Prostate gland (tissue), 2 donors: ENCODE data around the gene NRAP. TPM values are rescaled to one million over a fixed set of nuclear protein-coding genes. Genes with fewer than 3 reads are reported as not detected.

Source experiments
- DNase-seq: peaks from one replicate; pipeline ENCODE4 v3.0.0-alpha.2; 2019; ENCODE audit warnings: low spot score
- H3K27ac ChIP-seq, 2 donors: fragments of 200-600 bp; sonication (generic); 2 replicates each; pipeline ENCODE4 v1.5.1; 2017 to 2019
- H3K27me3 ChIP-seq: fragments of 200-600 bp; sonication (generic); replicated peaks from 2 replicates; pipeline ENCODE4 v1.5.1; 2019; ENCODE audit not compliant: insufficient read depth
- H3K36me3 ChIP-seq, 2 donors: fragments of 200-600 bp; sonication (generic); 1 replicate in 1 of 2; 2 replicates in 1 of 2; pipeline versions ENCODE4 v1.5.1 to v1.8.1; 2017 to 2019
- H3K4me1 ChIP-seq: fragments of 200-600 bp; sonication (generic); replicated peaks from 2 replicates; pipeline ENCODE4 v1.5.1; 2019
- H3K4me3 ChIP-seq, 2 donors: fragments of 200-600 bp; sonication (generic); 2 replicates each; pipeline ENCODE4 v1.5.1; 2017 to 2019
- H3K9me3 ChIP-seq: fragments of 200-600 bp; sonication (generic); 2 replicates; pipeline ENCODE4 v1.5.1; 2017
- CTCF ChIP-seq, 4 experiments: fragments of 200-600 bp in 2 of 4; fragments of 450-650 bp in 2 of 4; sonication (generic) in 2 of 4; IDR thresholded peaks; 1 replicate in 3 of 4; 2 replicates in 1 of 4; pipeline ENCODE4 v1.5.1; 2016 to 2019; ENCODE audit warnings: antibody characterized with exemption in 4 of 4, mild to moderate bottlenecking in 2 of 4, moderate library complexity in 2 of 4
- POLR2A ChIP-seq: fragments of 450-650 bp; IDR thresholded peaks from one replicate; pipeline ENCODE4 v1.6.1; 2016; ENCODE audit warnings: antibody characterized with exemption, mild to moderate bottlenecking
- POLR2AphosphoS5 ChIP-seq: sonication (generic); formaldehyde crosslinking; IDR thresholded peaks from one replicate; pipeline ENCODE4 v1.6.1; 2017; ENCODE audit warnings: antibody characterized with exemption
- WGBS: methylation state at CpG from one replicate; pipeline ENCODE4 v1.1.5; 2018; 5-methylcytosine and 5-hydroxymethylcytosine counted together
- intact Hi-C: fragments of 100-400 bp; cut with DNase I; formaldehyde crosslinking; loops from one replicate; pipeline ENCODE4 v1.14.2; 2022
- total RNA-seq, 2 donors: library from RNA; depleted of rRNA; stranded (reverse); fragments of >200 nt; gene quantifications; one replicate each; pipeline ENCODE4 v1.1.0, GENCODE V29; 2016

NRAP gene
- total RNA-seq, 2 donors from 2014 or later = 0.85 to 11.2 TPM

- no peak for DNase-seq
- no peaks in the 10 kb centered on the region for H3K36me3 ChIP-seq
- no peaks in the 10 kb centered on the region for H3K9me3 ChIP-seq
- TF ChIP-seq POLR2AphosphoS5 (no peak), CTCF (IDR thresholded peaks at IDR 0.05) (no peak), POLR2A (no peak)
- H3K27ac ChIP-seq = no peak overlapping the region
- no peak overlapping the region for H3K4me3 ChIP-seq
- 15% methylated on average over 11 of the region's 11 CpGs for WGBS
- intact Hi-C loops = no loop called here
- H3K27me3 ChIP-seq = no peaks in the 10 kb centered on the region
- H3K4me1 ChIP-seq = no peaks in the 10 kb centered on the region
Measured at GRCh38 chr10:113572520-113573290, 91.1 kb downstream of the NRAP start.

- no peaks in the 10 kb centered on the region for H3K9me3 ChIP-seq
- H3K4me3 ChIP-seq = no peak overlapping the region
- 59% methylated on average over 8 of the region's 8 CpGs for WGBS
- no peaks in the 10 kb centered on the region for H3K4me1 ChIP-seq
- no peaks in the 10 kb centered on the region for H3K27me3 ChIP-seq
- no peaks in the 10 kb centered on the region for H3K36me3 ChIP-seq
- no peak for DNase-seq
- no peak for TF ChIP-seq POLR2AphosphoS5
- TF ChIP-seq POLR2A = no peak
- no peak for TF ChIP-seq CTCF (IDR thresholded peaks at IDR 0.05)
- intact Hi-C loops = no loop called here
- no peak overlapping the region for H3K27ac ChIP-seq
Measured at GRCh38 chr10:113569576-113569975, 94.3 kb downstream of the NRAP start.

- H3K9me3 ChIP-seq = no peaks in the 10 kb centered on the region
- no peaks in the 10 kb centered on the region for H3K4me1 ChIP-seq
- intact Hi-C loops = no loop called here
- H3K4me3 ChIP-seq = no peak overlapping the region
- 85% methylated on average over 6 of the region's 6 CpGs for WGBS
- no peak for TF ChIP-seq POLR2AphosphoS5
- TF ChIP-seq POLR2A = no peak
- no peak for TF ChIP-seq CTCF (IDR thresholded peaks at IDR 0.05)
- H3K27ac ChIP-seq = no peak overlapping the region
- H3K36me3 ChIP-seq = no peaks in the 10 kb centered on the region
- no peaks in the 10 kb centered on the region for H3K27me3 ChIP-seq
- no peak for DNase-seq
Measured at GRCh38 chr10:113566888-113567287, 97.0 kb downstream of the NRAP start.

- 14% methylated on average over 1 of the region's 1 CpG for WGBS
- H3K27ac ChIP-seq = no peak overlapping the region
- no peaks in the 10 kb centered on the region for H3K36me3 ChIP-seq
- no peak for TF ChIP-seq CTCF (IDR thresholded peaks at IDR 0.05)
- no peak for TF ChIP-seq POLR2A
- TF ChIP-seq POLR2AphosphoS5 = no peak
- H3K9me3 ChIP-seq = no peaks in the 10 kb centered on the region
- H3K27me3 ChIP-seq = no peaks in the 10 kb centered on the region
- no peaks in the 10 kb centered on the region for H3K4me1 ChIP-seq
- DNase-seq = no peak
- intact Hi-C loops = no loop called here
- H3K4me3 ChIP-seq = no peak overlapping the region
Measured at GRCh38 chr10:113565364-113565763, 98.5 kb downstream of the NRAP start.
